GM18951 (cell line): Measurements from ENCODE around the gene CRK.

Source experiments
- POLR2A ChIP-seq: IDR thresholded peaks from 4 replicates; pipeline ENCODE4 v1.6.1; 2011; ENCODE audit warnings: mild to moderate bottlenecking; ENCODE audit not compliant: insufficient read length, insufficient read depth; ENCODE audit errors: extremely low read depth
- in situ Hi-C: fragments of 300-500 bp; cut with MboI; formaldehyde crosslinking; loops from one replicate; pipeline ENCODE4 v1.12.0; 2022; ENCODE audit warnings: low sequenced_read_pairs, mixed read lengths, inconsistent platforms; ENCODE audit not compliant: unreplicated experiment

Gene CRK

GRCh38 chr17:1455797-1456599 is at the start of gene CRK:
CRK (minus strand) TSS chr17:1456232; CDS start chr17:1456117, 115 bp downstream.
- in situ Hi-C loops: no loop called here

DNA sequence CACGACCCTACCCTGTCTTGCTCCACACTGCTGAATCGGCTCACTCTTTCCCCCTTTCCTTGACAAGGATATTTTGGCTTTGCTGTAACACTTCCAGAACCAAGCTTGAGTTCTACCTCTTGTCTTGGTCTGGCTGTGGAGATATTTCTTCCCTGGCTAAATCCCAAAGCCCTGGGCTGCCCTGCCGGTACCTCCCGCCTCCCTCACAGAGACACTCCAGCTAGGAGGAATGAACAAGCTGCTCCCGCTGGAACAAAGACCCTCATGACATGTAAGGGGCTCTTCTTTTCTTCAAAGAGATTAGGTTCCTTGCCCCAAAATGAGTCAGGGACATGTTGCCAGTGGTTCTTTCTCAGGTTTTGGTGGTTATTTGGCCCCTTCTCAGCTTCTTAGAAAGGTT is 49.6 kb upstream of the CRK start:
- in situ Hi-C loops: loop anchor here (25.0 kb wide), 1 partner anchor 143 kb away; no protein-coding TSS in a partner anchor
- TF ChIP-seq POLR2A: no peak

More at GRCh38 chr17:1455797-1456599, at the start of gene CRK:
- TF ChIP-seq POLR2A: peak; percentile 96

GRCh38 chr17:1504866-1505265 is 48.8 kb upstream of the CRK start:
- in situ Hi-C loops: loop anchor here (25.0 kb wide), 1 partner anchor 143 kb away; no protein-coding TSS in a partner anchor
- TF ChIP-seq POLR2A: no peak

GRCh38 chr17:1503699-1504098 is 47.7 kb upstream of the CRK start:
- in situ Hi-C loops: loop anchor here (25.0 kb wide), 1 partner anchor 141 kb away; no protein-coding TSS in a partner anchor
- TF ChIP-seq POLR2A: no peak

DNA sequence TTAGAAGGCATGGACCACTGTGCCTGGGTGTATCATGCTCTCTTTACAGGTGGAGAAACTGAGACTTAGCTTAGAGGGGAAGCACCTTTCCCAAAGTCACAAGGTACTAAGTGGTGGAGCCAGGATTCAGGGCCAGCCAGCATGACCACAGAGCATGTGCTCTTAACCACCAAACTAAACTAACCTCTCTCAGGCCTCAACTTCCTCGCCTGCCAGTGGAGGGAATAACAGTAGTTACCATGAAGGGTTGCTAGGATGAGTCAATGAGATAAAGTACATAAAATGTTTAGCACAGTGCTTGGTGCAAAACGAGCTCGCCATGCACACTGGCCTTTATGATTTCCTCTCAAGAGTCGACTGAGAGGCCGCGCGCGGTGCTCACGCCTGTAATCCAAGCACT is 42.8 kb upstream of the CRK start:
- no peak for TF ChIP-seq POLR2A
- in situ Hi-C loops: no loop called here

- in situ Hi-C loops: no loop called here
- no peak for TF ChIP-seq POLR2A
Measured at GRCh38 chr17:1498233-1498632, 42.2 kb upstream of the CRK start.

DNA sequence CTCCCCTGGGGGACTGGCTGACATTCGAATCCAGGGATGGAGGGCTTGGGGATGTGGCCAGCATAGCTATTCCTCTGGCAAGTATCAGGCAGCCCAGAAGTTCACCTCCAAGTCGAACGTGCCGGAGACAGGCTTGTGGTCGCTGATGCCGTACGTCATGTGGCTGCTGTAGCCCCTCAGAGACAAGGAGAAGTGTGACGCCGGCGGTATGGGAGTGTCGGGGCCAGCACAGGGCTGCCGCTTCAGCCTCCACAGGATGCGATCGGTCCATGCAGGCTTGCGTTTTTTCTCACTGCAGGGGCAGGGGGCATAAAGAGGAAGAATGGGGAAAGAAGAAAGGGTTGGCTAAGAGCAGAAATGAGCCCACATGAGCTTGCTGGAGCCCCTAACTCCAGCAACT is 41.8 kb upstream of the CRK start:
- no peak for TF ChIP-seq POLR2A
- in situ Hi-C loops: no loop called here

DNA sequence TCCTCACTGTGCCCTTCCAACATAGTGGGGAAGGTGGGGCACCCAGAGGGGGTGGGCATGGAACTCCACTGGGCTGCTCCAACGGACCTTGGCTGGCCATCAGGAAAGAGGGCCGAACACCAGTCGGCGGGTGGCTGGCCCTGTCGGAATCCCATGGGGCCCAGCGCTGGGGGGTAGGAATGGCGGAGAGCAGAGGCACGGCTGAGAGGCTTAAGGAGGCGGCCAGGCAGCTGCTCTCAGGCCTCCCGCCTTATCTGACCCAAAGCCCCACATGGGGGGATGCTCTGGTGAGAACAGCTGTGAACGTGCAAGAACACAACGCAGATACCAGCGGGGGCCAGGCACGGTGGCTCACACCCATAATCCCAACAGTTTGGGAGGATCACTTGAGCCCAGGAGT is 40.8 kb upstream of the CRK start:
- in situ Hi-C loops: no loop called here
- no peak for TF ChIP-seq POLR2A

DNA sequence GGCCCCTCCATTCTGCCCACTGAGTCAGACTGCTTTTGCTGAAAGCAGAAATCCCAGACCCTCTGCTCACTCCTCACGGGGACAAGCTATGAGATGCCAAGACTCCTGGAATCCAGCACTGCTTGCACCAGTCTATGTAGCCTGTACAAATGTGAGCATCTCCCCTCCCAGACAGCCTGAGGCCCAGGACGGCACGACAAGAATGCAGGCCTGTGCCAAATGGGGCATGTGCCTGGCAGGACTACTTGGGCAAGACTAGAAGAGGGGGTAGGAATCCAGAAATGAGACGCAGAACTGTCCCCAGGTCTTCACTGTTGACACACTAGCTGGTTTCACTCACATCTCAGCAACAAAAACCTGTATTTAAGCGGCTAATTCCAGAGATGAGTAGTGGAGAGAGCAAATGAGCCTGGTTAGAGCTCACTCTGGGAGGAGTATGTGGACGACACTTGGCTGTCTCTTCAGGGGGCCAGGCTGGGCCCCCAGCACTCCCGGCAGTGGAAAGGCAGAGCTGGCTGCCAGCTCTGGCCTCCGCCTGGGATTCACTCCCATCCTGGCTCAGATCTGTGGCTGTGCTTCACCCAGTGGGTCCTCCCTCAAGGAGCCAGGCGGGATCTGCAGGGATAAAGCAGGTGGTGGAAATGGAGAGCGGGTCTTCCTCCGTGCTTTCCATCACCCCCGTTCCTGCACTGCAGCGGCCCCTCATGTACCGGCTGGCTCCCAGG is 39.4 kb upstream of the CRK start:
- in situ Hi-C loops: no loop called here

DNA sequence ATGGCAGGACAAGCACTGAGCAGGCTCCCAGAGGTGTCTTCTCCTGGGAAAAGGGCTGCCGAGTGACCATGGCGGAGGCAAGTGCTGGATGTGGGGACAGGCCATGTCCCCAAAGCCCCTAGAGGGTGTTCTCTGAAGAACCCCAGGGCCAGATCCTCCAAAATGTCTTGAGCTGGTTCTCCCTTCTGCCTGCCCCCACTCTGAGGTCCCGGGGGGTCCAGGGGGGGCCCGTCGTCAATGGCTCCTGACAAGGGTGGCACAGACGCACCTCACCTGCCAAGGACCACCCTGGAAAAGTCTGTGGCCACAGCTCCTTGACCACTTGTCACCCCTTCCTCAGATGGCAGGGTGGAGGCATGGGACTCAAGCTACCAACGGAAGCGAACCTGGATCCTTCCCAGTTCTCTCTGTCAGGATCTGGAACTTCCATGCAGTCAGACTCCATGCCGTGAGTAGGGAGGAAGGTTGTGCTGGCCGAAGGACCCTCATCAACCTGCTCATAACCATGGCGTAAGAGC is 38.8 kb upstream of the CRK start:
- in situ Hi-C loops: no loop called here
- TF ChIP-seq POLR2A: no peak

More for the DNA sequence above, 39.4 kb upstream of the CRK start:
- TF ChIP-seq POLR2A: no peak

DNA sequence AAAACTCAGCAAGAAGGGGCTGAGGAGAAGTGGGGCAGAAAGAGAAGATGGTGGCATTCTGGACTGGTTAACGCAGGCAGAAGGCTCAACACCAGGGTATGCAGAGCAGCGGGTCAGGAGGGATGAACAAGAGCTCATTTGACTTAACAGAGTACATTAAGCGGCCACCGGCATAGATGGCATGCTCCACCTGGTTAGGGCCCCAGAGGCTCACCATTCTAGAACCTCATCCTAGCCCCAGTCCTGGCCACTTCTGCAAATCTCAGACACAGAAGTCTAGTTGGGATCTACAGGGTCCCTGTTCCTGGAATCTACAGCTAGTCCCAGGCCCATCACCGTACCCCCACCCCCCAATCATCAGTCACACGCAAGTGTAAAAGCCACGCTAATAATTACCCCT is 38.2 kb upstream of the CRK start:
- no peak for TF ChIP-seq POLR2A
- in situ Hi-C loops: no loop called here

DNA sequence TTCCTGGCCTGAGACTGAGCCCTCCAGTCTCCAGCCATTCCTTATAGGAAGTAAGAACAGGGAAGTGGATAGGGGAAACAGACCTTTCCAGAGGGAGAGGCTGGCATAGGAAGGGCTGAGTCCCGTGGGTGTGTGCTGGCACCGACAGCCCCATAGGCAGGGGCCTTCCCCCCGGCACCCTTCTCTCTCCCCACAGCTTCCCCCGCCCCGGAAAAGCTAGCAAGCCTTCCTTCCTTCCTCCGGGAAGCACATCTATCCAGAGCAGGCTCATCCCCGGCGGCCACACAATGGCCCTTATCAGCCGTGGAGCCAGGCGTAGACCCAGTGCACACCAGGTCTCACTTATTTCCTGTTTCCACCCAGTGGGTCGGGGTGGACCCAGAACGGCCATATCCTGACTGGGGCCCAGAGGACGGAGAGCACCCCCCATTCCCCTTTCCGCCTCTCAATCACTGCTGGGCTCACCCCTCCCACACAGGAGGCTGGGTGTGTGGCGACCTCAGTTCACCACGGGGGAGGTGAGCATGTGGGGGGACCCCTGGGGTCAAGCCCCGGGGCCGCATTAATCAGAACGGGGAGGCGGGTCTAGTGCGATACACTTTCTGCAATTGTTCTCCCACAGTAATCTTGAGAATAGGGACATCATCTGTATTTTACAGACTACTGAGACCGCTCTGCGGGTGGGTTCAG is 37.4 kb upstream of the CRK start:
- no peak for TF ChIP-seq POLR2A
- in situ Hi-C loops: no loop called here
